Brain microvascular endothelial cell (primary cell): ENCODE results near the gene DENND1A.

Experiments used
- DNase-seq: peaks from one replicate; pipeline ENCODE4 v3.0.0-alpha.2; 2020
- H3K27ac ChIP-seq: fragments of 250-450 bp; sonication (Bioruptor Pico); 2 replicates; pipeline ENCODE4 v1.5.1; 2020; ENCODE audit warnings: mild to moderate bottlenecking, moderate library complexity
- H3K27me3 ChIP-seq: fragments of 250-450 bp; sonication (Bioruptor Pico); replicated peaks from 2 replicates; pipeline ENCODE4 v1.5.1; 2020; ENCODE audit warnings: mild to moderate bottlenecking
- H3K36me3 ChIP-seq: fragments of 250-450 bp; sonication (Bioruptor Pico); replicated peaks from 2 replicates; pipeline ENCODE4 v1.5.1; 2020; ENCODE audit warnings: mild to moderate bottlenecking
- H3K4me3 ChIP-seq: 2 replicates; pipeline ENCODE4 v1.5.1; 2011; ENCODE audit warnings: low read depth, mild to moderate bottlenecking, control low read depth, low read length, moderate library complexity
- in situ Hi-C: cut with HindIII; loops from 2 replicates; pipeline ENCODE4 v1.10.0; 2017; ENCODE audit warnings: low sequenced_read_pairs, low pct_ligation_motif_present
- TF ChIP-seq, protein P1 (sequence below): IDR thresholded peaks from 2 replicates; pipeline ENCODE4 v1.5.1; 2011; ENCODE audit warnings: low read depth, mild to moderate bottlenecking, moderate library complexity, low read length, control low read depth, inconsistent platforms; ENCODE audit errors: missing control alignments

DENND1A gene

DNA sequence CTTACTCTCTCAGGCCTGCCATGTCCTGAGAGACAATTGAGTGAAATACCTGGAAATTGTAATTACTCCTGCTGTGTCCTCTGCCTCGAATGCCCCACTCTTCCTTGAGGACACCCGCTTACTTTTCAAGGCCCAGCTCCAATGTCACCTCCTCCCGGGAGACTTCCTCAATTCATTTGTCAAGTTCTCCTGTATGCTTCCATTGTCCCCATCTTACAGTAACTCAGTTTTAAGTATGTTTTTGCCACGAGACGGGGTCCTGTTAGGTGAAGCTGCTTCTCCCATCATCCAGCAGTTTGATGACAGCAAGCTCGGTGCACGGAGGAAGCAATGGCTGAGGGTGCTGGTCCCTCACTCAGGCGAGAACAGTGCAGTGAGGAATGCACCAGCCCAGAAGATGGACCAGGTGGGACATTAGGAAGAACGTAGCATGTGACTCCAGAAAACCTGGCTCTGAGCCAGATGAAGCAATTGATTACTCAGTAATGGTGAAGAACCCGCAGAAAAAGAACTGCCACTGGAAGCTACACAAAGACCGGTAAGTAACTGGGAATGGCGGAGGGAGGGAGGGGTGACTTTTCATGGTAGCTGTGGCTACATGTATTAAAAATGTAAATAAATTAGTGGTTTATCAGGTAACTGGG lies 274.8 kb downstream of the DENND1A start:
- Histone ChIP-seq H3K4me3 (no peak overlapping the region), H3K27ac (no peak overlapping the region), H3K27me3 (no peaks in the 10 kb centered on the region), H3K36me3 (no peaks in the 10 kb centered on the region)
- TF ChIP-seq, protein P1, sequence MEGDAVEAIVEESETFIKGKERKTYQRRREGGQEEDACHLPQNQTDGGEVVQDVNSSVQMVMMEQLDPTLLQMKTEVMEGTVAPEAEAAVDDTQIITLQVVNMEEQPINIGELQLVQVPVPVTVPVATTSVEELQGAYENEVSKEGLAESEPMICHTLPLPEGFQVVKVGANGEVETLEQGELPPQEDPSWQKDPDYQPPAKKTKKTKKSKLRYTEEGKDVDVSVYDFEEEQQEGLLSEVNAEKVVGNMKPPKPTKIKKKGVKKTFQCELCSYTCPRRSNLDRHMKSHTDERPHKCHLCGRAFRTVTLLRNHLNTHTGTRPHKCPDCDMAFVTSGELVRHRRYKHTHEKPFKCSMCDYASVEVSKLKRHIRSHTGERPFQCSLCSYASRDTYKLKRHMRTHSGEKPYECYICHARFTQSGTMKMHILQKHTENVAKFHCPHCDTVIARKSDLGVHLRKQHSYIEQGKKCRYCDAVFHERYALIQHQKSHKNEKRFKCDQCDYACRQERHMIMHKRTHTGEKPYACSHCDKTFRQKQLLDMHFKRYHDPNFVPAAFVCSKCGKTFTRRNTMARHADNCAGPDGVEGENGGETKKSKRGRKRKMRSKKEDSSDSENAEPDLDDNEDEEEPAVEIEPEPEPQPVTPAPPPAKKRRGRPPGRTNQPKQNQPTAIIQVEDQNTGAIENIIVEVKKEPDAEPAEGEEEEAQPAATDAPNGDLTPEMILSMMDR, result no peak
- in situ Hi-C loops, result no loop called here
- no peak for DNase-seq

DNA sequence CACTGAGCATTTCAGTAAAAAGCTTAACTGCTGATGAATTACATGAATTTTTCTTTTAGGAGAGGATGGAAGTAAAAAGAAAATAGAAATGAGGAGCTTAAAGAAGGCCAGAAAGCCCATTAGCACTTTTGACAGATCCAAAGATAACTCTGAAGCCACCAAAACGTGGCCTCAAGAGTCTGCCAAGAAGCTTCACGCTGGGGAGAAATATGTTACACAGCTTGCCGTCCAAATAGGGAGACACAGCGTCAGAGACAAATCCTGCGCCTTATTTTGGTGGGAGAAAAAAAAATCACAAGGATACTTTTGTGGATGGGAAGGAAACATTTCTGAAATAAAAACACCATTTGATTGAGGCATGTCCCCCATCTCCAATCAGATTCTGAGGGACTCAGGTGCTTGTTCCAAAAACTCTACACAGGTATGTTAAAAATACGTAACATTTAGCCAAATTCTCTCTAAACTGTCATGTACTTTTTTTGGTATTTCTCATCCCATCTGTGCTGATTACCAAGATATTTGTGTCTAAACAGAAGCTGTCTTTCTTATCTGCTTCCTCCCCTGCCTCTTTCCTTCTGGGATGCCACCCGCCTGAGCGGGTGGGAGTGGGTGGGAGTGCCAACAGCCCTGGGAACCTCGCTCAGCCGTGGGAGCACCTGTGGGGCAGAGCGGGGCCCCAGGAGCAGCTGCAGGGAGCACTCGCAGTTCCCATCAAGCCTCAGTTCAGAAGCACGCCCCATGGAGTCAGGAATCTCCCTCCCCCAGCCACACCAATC lies 275.5 kb downstream of the DENND1A start:
- no peaks in the 10 kb centered on the region for H3K27me3 ChIP-seq
- no peaks in the 10 kb centered on the region for H3K36me3 ChIP-seq
- DNase-seq, result no peak
- no peak overlapping the region for H3K4me3 ChIP-seq
- H3K27ac ChIP-seq, result no peak overlapping the region
- in situ Hi-C loops, result no loop called here
- TF ChIP-seq, protein P1, result no peak

DNA sequence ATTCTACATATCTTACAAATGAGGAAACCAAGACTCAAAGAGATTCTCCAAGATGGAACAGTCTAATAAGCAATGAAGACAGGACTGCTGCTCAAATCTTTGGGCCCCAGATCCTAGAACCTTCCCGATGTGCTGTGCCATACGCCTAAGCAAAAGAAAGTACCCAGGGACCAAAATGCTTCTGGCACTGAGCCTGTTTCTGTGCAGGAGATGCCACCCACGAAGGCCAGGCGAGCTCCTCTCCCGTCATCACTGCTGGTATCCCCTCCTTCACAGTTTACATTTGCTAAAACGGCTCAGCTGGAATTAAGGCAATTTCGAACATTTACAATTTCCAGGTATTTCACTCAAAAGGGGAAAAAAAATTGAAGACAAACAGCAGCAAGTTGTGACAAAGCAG lies 277.5 kb downstream of the DENND1A start:
- H3K27me3 ChIP-seq, result no peaks in the 10 kb centered on the region
- in situ Hi-C loops, result no loop called here

DNA sequence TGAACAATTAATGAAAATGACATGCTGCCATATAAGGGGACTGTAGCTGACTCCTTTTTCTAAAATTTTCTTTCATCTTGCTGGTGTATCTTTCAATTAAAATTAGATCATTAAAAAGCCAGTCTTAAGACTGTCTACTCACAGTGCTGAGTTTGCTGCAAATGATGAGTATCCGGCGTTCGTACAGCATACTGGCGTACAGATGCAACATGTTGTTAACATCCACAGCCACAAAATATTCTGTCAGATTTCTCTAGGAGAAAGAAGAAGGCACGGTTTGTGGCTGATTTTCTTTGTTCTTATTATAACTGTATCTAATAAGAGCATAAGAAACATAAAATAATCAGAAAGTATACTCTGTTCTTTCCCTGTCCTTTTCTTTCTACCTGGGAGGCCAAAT lies 278.1 kb downstream of the DENND1A start:
- no peak overlapping the region for H3K4me3 ChIP-seq
- no peaks in the 10 kb centered on the region for H3K27me3 ChIP-seq
- no peak overlapping the region for H3K27ac ChIP-seq
- no peaks in the 10 kb centered on the region for H3K36me3 ChIP-seq
- in situ Hi-C loops, result no loop called here
- no peak for DNase-seq
- TF ChIP-seq, protein P1, result no peak

More for the DNA sequence above, 277.5 kb downstream of the DENND1A start:
- H3K36me3 ChIP-seq, result no peaks in the 10 kb centered on the region
- no peak overlapping the region for H3K27ac ChIP-seq
- TF ChIP-seq, protein P1, result no peak
- DNase-seq, result no peak
- no peak overlapping the region for H3K4me3 ChIP-seq

DNA sequence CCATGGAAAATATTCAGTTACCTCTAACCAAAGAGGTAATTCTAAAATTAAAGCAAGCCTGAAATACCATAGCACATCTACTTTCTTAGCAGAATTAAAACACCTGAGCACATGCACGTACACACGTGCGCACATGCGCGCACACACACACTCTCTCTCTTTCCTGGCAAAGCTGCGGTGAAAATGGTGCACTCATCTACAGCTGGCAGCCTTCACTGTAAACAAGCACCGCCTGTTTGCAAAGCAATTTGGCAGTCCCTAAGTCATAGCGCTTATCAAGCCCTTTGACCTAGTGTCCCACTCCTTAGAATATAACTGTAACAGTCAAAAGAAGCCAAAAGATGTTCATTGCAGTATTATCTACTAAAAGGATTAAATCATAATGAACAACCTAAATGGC lies 278.7 kb downstream of the DENND1A start:
- no peak for DNase-seq
- in situ Hi-C loops, result no loop called here
- no peak overlapping the region for H3K27ac ChIP-seq
- no peaks in the 10 kb centered on the region for H3K27me3 ChIP-seq
- TF ChIP-seq, protein P1, result no peak
- H3K4me3 ChIP-seq, result no peak overlapping the region
- H3K36me3 ChIP-seq, result no peaks in the 10 kb centered on the region

DNA sequence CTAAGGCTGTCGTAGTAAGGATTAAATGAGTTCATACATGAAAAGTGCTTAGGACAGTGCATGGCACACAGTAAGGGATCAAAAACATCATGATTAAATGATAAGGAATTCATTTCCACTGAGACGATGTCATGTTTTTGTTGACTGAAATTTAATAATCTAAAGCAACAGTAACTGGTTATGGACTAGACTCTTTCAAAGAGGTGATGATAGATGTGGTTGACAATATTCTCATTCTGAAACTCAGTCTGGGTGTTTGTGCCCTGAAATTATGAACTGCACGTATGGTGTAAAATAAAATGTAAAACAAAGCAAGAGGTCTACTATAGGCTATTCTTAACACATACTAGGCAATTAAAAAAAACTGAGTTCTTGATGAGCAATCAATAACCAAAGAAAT lies 280.0 kb downstream of the DENND1A start:
- in situ Hi-C loops, result no loop called here
- no peak overlapping the region for H3K4me3 ChIP-seq
- DNase-seq, result no peak
- TF ChIP-seq, protein P1, result no peak
- H3K27ac ChIP-seq, result no peak overlapping the region
- H3K27me3 ChIP-seq, result no peaks in the 10 kb centered on the region
- H3K36me3 ChIP-seq, result no peaks in the 10 kb centered on the region
